Fibroblast of lung (primary cell): ENCODE data around the gene CCND3.

Experiments used
- EZH2 ChIP-seq: IDR thresholded peaks from 2 replicates; pipeline ENCODE4 v1.5.1; 2012; ENCODE audit warnings: low read length, control low read depth, mild to moderate bottlenecking; ENCODE audit errors: missing control alignments
- TF ChIP-seq, protein P1 (sequence below), 2 donors: IDR thresholded peaks in 1 of 2; conservative IDR thresholded peaks in 1 of 2; 1 replicate in 1 of 2; 2 replicates in 1 of 2; pipeline ENCODE4 v1.5.1; 2011 to 2012; ENCODE audit warnings: low read length in 2 of 2, control low read depth in 1 of 2, inconsistent platforms in 1 of 2, low read depth in 1 of 2, mild to moderate bottlenecking in 1 of 2

DNA sequence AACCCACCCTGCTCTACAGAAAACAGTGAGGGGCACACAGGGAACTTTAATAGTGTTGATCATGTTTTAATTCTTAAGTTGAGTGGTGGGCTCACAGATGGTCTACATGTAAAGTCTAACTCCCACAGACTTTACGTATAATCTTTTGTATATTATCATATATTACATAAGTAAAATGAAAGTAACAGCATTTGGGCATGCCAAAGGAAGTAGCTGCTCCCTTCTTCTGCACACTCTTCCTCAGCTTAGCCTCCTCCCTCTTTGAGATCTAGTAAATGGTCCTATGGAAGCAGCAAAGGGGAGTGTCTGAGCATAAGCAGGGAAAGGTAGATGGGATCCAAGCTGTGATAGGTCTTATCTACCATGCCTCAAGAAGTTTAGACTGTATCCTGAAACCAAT, 31.9 kb downstream of the CCND3 start:
- TF ChIP-seq, protein P1, sequence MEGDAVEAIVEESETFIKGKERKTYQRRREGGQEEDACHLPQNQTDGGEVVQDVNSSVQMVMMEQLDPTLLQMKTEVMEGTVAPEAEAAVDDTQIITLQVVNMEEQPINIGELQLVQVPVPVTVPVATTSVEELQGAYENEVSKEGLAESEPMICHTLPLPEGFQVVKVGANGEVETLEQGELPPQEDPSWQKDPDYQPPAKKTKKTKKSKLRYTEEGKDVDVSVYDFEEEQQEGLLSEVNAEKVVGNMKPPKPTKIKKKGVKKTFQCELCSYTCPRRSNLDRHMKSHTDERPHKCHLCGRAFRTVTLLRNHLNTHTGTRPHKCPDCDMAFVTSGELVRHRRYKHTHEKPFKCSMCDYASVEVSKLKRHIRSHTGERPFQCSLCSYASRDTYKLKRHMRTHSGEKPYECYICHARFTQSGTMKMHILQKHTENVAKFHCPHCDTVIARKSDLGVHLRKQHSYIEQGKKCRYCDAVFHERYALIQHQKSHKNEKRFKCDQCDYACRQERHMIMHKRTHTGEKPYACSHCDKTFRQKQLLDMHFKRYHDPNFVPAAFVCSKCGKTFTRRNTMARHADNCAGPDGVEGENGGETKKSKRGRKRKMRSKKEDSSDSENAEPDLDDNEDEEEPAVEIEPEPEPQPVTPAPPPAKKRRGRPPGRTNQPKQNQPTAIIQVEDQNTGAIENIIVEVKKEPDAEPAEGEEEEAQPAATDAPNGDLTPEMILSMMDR (conservative IDR thresholded peaks at IDR 0.05 in 1 of 2, IDR thresholded peaks at IDR 0.05 in 1 of 2; ENCODE audit: low read depth in 1 of 2, low read length in 2 of 2), result no peak
- TF ChIP-seq EZH2, result no peak
